Measurements from ENCODE around the gene RAB11FIP5.

Gene RAB11FIP5

GRCh38 chr2:73082523-73083410, 30.0 kb downstream of the RAB11FIP5 start:
- no peak for DNase-seq

DNA sequence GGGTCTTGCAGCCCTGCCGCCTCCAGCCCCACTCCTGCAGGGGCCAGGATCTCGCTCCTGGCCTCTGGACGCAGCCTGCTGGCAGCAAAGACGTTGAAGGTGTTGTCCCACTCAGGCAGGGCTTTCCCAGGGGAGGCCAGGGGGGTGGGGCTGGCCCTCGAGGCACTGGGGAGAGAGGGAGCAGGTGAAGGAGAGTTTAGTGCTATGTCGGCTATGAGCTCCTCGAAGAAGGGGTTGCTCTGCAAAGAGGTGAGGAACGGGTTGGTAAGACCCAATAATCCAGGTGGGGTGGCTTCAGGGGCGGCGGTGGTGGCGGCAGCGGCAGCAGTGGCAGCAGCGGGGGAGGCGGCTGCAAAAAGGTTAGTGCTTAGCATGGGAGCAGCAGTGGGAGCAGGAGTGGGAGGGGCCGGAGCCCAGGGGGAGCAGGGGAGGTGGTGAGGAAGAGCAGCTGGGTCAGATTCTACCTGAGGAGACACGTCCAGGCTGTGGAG, 31.5 kb downstream of the RAB11FIP5 start:
- DNase-seq = no peak

- no peak for DNase-seq
These were observed 32.2 kb downstream of the RAB11FIP5 start for GRCh38 chr2:73080321-73081131.

DNA sequence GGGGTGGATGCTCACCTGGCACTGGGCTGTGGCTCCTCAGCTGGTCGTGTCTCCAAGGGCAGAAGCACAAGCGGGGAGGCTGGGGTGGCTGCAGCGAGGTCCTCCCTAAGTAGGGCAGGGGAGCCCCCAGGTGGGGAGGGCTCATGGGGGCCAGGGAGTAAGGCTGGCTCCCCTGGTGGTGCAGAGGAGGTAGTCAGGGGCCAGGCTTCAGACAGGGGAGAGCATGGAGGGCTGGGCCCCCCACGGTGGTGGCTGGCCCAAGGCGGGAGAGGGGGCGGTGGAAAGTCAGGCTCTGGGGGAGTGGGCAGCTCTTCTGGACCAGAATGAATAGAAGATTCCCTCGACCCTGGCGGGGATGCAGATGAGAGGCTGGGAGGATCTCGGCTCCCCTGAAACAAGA, 33.1 kb downstream of the RAB11FIP5 start:
- DNase-seq = no peak

GRCh38 chr2:73078457-73079411, 34.0 kb downstream of the RAB11FIP5 start:
- DNase-seq = no peak

DNA sequence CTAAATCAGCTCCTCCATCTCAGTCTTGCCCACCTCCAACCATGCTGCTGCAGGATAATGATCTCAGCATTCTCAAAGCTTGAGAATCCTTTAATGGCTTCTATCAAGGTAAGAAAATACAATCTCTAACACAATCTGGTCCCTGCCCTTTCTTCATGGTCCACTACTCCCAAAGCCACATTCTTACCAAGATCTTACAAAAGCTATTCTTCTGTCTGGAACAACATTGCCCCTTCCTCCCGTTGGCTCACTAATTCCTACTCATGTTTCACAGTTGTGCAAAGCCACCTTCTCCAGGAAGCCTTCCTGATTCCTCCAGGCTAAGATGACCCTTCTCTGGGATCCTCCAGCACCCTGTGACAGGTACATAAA, 35.3 kb downstream of the RAB11FIP5 start:
- no peak for DNase-seq

- no peak for DNase-seq
These were observed 35.9 kb downstream of the RAB11FIP5 start for GRCh38 chr2:73076701-73077423.

GRCh38 chr2:73075477-73076373, 37.0 kb downstream of the RAB11FIP5 start:
- DNase-seq = no peak

- no peak for DNase-seq
These were observed 38.4 kb downstream of the RAB11FIP5 start for GRCh38 chr2:73074110-73075069.

GRCh38 chr2:73072416-73072815, 40.3 kb downstream of the RAB11FIP5 start:
- DNase-seq = no peak

- DNase-seq = no peak
These were observed 40.7 kb downstream of the RAB11FIP5 start for GRCh38 chr2:73072129-73072395.

DNA sequence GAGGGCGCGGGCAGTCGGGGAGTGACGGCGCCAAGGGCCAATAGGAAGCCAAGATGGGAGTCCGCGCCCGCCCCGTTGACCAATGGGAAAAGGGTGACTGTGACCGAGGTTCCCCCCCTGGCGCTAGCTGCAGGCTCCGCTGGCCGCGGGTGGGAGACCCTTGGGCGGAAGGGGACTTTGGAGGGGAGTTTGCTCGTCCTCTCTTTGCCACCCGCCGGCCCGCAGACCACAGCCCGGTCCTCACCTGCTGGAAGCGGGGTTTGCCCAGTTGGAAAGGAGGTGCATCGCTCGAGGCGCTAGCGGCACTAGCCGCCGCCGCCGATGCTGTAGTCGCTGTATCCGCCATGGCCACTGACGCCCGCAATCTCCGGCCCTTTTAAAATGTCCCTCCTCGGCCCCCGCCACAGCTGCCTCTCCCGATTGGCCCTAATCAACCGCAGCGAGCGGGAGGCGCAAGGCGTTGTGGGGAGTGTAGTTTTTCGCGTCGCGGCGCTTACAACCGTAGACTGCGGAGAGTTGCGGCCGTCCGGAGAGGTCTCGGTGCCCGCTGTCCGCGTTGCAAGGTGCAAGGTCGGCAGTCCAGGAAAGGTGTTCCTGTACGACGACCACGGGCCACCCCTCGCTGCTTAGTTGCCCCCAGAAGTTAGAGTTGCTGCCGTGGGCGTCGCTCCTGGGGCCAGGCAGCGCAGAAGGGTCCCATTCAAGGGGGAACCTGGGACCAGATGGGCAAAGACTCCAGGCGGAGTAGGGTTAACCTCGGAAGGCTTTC, 41.2 kb downstream of the RAB11FIP5 start, which contains the start of gene SFXN5:
SFXN5 (minus strand) TSS at position 353 of the 769 bp plus-strand sequence; CDS start at position 346, 7 bp downstream.
- peak; percentile 86 for DNase-seq

DNA sequence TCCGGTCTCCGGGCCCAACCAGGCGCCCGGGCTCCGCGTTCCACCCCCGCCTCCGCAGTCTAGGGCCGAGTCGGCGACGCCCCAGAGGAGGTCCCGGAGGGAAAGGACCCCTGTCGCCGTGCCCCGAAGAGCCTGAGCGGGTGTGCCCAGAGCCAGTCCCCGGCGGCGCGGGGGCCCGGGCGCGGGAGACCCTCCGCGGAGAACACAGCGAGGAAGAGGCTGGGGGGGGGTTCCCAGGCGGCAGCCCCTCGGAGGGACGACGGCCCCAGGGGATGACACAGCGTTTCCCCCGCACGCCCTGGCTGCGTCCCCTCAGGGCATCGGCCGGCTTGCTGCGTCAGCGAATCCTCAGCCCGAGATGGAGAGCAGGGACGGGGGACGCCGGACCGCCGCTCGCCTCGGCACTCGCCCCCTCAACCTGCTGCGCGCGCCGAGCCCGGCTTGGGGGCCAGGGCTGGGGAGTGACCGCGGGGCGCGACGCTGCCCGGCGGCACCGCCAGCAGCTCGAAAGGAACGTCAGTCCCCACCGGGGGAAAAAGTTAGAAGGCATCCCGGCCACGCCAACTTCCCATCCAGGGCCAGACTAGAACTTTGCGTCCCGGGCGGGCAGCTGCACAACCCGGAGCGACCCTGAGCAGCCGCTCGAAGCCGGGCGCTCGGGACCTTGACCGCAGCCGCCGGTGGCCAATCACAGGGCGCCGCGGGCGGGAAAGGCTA, 41.9 kb downstream of the RAB11FIP5 start:
- no peak for DNase-seq

DNA sequence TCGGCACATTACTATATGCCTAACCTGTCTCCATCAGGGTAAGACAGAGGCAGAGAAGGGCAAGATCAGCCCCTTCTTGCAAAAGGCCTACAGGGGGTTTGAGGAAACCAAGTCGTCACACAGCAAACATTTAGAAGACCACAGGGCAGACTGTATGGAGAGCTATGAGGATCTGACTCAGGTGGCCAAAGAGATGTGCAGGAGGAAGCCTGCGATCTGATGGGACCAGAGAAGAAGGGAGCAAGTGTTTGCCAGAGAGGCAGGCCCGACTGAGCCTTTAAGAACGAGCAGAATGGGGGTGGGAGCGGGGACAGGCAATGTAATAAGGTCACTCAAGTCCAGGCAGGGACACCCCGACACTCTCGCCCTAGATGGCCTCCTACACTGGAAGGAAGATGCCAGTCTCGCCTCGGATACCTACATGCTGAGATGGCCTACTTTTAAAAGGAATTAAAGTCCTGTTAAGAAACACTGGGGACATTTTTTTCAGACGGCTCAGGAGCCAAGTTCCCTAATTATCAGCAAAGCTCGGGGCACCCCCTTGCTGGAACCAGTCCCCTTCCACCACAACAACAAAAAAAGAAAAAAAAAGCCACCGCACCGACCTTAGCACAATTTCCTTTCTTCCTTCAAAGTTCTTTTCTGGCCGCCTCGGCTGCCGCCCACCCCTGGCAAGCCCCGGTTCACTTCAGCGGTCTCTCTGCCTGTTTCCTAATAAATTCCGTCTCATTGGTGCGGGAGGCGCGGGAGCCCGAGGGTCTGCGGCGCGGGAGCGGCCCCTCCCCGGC, 42.7 kb downstream of the RAB11FIP5 start:
- DNase-seq = no peak

GRCh38 chr2:73069041-73069854, 43.5 kb downstream of the RAB11FIP5 start:
- DNase-seq = no peak

- no peak for DNase-seq
These were observed 44.6 kb downstream of the RAB11FIP5 start for GRCh38 chr2:73068147-73068546.
